IgD-negative memory B cell (primary cell): ENCODE data around the gene MCRIP1. TPM values are rescaled to one million over a fixed set of nuclear protein-coding genes. Genes with fewer than 3 reads are reported as not detected.
"Not testable (repeated sequence)": the region's sequence is repeated elsewhere in the genome, so short reads cannot be mapped to it uniquely, and the experiment has no call there.

ENCODE experiments used
- H3K27ac Mint-ChIP-seq, 3 donors: one replicate each; pipeline ENCODE4 v1.8.0; 2020 to 2022; ENCODE audit warnings: mild to moderate bottlenecking in 3 of 3, mixed read lengths in 3 of 3, moderate library complexity in 1 of 3
- H3K27me3 Mint-ChIP-seq: one replicate; pipeline ENCODE4 v1.8.0; 2021; ENCODE audit warnings: mixed read lengths
- H3K36me3 Mint-ChIP-seq: one replicate; pipeline ENCODE4 v1.8.0; 2020; ENCODE audit warnings: mild to moderate bottlenecking, mixed read lengths
- H3K4me1 Mint-ChIP-seq, 3 donors: one replicate each; pipeline ENCODE4 v1.8.0; 2020 to 2022; ENCODE audit warnings: mixed read lengths in 3 of 3, mild to moderate bottlenecking in 1 of 3
- H3K4me3 Mint-ChIP-seq, 4 donors: one replicate each; pipeline ENCODE4 v1.8.0; 2020 to 2022; ENCODE audit warnings: mild to moderate bottlenecking in 4 of 4, mixed read lengths in 4 of 4, moderate library complexity in 3 of 4
- H3K9me3 Mint-ChIP-seq, 3 donors: one replicate each; pipeline ENCODE4 v1.8.0; 2020 to 2021; ENCODE audit warnings: mixed read lengths in 3 of 3, mild to moderate bottlenecking in 1 of 3
- polyA plus RNA-seq: library from polyadenylated mRNA; unstranded; fragments of 300-500 nt; fragmentation: Illumina TruSeq; gene quantifications from one replicate; pipeline ENCODE4 v1.2.3, GENCODE V29; 2021

Gene MCRIP1
- polyA plus RNA-seq, 1 donor from 2014 or later, result 66.4 TPM

- H3K9me3 Mint-ChIP-seq, result no peaks in the 10 kb centered on the region
- H3K4me1 Mint-ChIP-seq, result no peaks in the 10 kb centered on the region
- H3K4me3 Mint-ChIP-seq, result no peak overlapping the region
- H3K36me3 Mint-ChIP-seq, result no peaks in the 10 kb centered on the region
- H3K27me3 Mint-ChIP-seq, result no peaks in the 10 kb centered on the region
- no peak overlapping the region for H3K27ac Mint-ChIP-seq
Observed at GRCh38 chr17:81851423-81851822, 18.3 kb upstream of the MCRIP1 start.

GRCh38 chr17:81849457-81849856 is 16.4 kb upstream of the MCRIP1 start:
- no peak overlapping the region for H3K4me3 Mint-ChIP-seq
- no peaks in the 10 kb centered on the region for H3K36me3 Mint-ChIP-seq
- H3K27me3 Mint-ChIP-seq, result no peaks in the 10 kb centered on the region
- H3K27ac Mint-ChIP-seq, result no peak overlapping the region
- H3K4me1 Mint-ChIP-seq, result no peaks in the 10 kb centered on the region
- H3K9me3 Mint-ChIP-seq, result no peaks in the 10 kb centered on the region

- no peak overlapping the region for H3K4me3 Mint-ChIP-seq
- H3K27ac Mint-ChIP-seq, result no peak overlapping the region
- H3K9me3 Mint-ChIP-seq, result no peaks in the 10 kb centered on the region
- no peaks in the 10 kb centered on the region for H3K4me1 Mint-ChIP-seq
- no peaks in the 10 kb centered on the region for H3K27me3 Mint-ChIP-seq
- H3K36me3 Mint-ChIP-seq, result no peaks in the 10 kb centered on the region
Observed at GRCh38 chr17:81846743-81847689, 13.9 kb upstream of the MCRIP1 start.

- Mint-ChIP-seq H3K4me1 (no peaks in the 10 kb centered on the region), H3K27ac (no peak overlapping the region), H3K4me3 (no peak overlapping the region), H3K36me3 (no peaks in the 10 kb centered on the region), H3K27me3 (no peaks in the 10 kb centered on the region), H3K9me3 (no peaks in the 10 kb centered on the region)
Observed at GRCh38 chr17:81845881-81846742, 13.0 kb upstream of the MCRIP1 start.

- Mint-ChIP-seq H3K27ac (no peak overlapping the region), H3K9me3 (no peaks in the 10 kb centered on the region), H3K27me3 (no peaks in the 10 kb centered on the region), H3K36me3 (no peaks in the 10 kb centered on the region), H3K4me3 (no peak overlapping the region), H3K4me1 (no peaks in the 10 kb centered on the region)
Observed at GRCh38 chr17:81845361-81845760, 12.3 kb upstream of the MCRIP1 start.

GRCh38 chr17:81844887-81845286 is 11.8 kb upstream of the MCRIP1 start:
- Mint-ChIP-seq H3K27ac (peak overlapping the region in 1 of 3 donors; percentile 16), H3K4me3 (no peak overlapping the region), H3K4me1 (no peaks in the 10 kb centered on the region), H3K36me3 (no peaks in the 10 kb centered on the region), H3K27me3 (no peaks in the 10 kb centered on the region), H3K9me3 (no peaks in the 10 kb centered on the region)

GRCh38 chr17:81844327-81844851 is 11.3 kb upstream of the MCRIP1 start:
- no peak overlapping the region for H3K4me3 Mint-ChIP-seq
- no peaks in the 10 kb centered on the region for H3K9me3 Mint-ChIP-seq
- no peaks in the 10 kb centered on the region for H3K36me3 Mint-ChIP-seq
- peak overlapping the region in 1 of 3 donors; percentile 16 for H3K27ac Mint-ChIP-seq
- H3K4me1 Mint-ChIP-seq, result no peaks in the 10 kb centered on the region
- H3K27me3 Mint-ChIP-seq, result no peaks in the 10 kb centered on the region

GRCh38 chr17:81843713-81844326 is 10.7 kb upstream of the MCRIP1 start:
- Mint-ChIP-seq H3K4me1 (no peaks in the 10 kb centered on the region), H3K36me3 (no peaks in the 10 kb centered on the region), H3K9me3 (no peaks in the 10 kb centered on the region), H3K27ac (no peak overlapping the region), H3K4me3 (no peak overlapping the region), H3K27me3 (no peaks in the 10 kb centered on the region)

GRCh38 chr17:81842725-81843504 is 9.8 kb upstream of the MCRIP1 start:
- H3K36me3 Mint-ChIP-seq, result no peaks in the 10 kb centered on the region
- no peaks in the 10 kb centered on the region for H3K4me1 Mint-ChIP-seq
- no peak overlapping the region for H3K27ac Mint-ChIP-seq
- no peak overlapping the region for H3K4me3 Mint-ChIP-seq
- no peaks in the 10 kb centered on the region for H3K27me3 Mint-ChIP-seq
- no peaks in the 10 kb centered on the region for H3K9me3 Mint-ChIP-seq

- Mint-ChIP-seq H3K36me3 (no peaks in the 10 kb centered on the region), H3K27me3 (no peaks in the 10 kb centered on the region), H3K9me3 (no peaks in the 10 kb centered on the region), H3K27ac (no peak overlapping the region), H3K4me1 (no peaks in the 10 kb centered on the region), H3K4me3 (no peak overlapping the region)
Observed at GRCh38 chr17:81842378-81842724, 9.3 kb upstream of the MCRIP1 start.

GRCh38 chr17:81841866-81842265 is 8.8 kb upstream of the MCRIP1 start:
- Mint-ChIP-seq H3K9me3 (no peaks in the 10 kb centered on the region), H3K4me3 (no peak overlapping the region), H3K36me3 (no peaks in the 10 kb centered on the region), H3K27ac (no peak overlapping the region), H3K4me1 (no peaks in the 10 kb centered on the region), H3K27me3 (no peaks in the 10 kb centered on the region)

- Mint-ChIP-seq H3K36me3 (no peaks in the 10 kb centered on the region), H3K4me3 (no peak overlapping the region), H3K27ac (no peak overlapping the region), H3K27me3 (no peaks in the 10 kb centered on the region), H3K4me1 (no peaks in the 10 kb centered on the region), H3K9me3 (no peaks in the 10 kb centered on the region)
Observed at GRCh38 chr17:81840826-81841778, 8.0 kb upstream of the MCRIP1 start.

GRCh38 chr17:81840059-81840458 is 7.0 kb upstream of the MCRIP1 start:
- not testable (repeated sequence) for H3K4me1 Mint-ChIP-seq, H3K4me3 Mint-ChIP-seq, H3K36me3 Mint-ChIP-seq, H3K27ac Mint-ChIP-seq, H3K27me3 Mint-ChIP-seq, H3K9me3 Mint-ChIP-seq

- no peaks in the 10 kb centered on the region for H3K36me3 Mint-ChIP-seq
- H3K4me3 Mint-ChIP-seq, result no peak overlapping the region
- H3K4me1 Mint-ChIP-seq, result no peaks in the 10 kb centered on the region
- no peaks in the 10 kb centered on the region for H3K9me3 Mint-ChIP-seq
- no peak overlapping the region for H3K27ac Mint-ChIP-seq
- H3K27me3 Mint-ChIP-seq, result no peaks in the 10 kb centered on the region
Observed at GRCh38 chr17:81839301-81839700, 6.2 kb upstream of the MCRIP1 start.
